Measurements from ENCODE around the gene HRH4.

The HRH4 gene

DNA sequence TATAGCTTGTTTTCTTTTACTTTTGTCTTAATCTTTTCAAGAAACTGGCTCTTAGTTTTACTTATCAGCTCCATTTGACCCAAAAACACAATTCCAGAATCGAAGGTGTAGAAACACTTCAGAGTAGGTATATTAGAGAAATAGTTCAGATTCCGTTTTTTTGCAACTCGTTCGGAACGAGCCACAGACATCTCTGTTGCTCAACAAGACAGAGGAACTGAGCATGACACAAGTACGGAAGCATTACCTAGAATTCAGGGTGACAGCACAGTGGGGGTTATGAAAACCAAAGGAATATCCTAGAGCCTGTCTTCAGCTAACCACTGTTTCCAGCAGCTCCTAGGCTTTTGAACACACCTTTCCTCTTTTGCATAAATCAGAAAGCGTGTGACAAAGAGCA is 5.0 kb downstream of the HRH4 start:
- DNase-seq (ENCODE audit: low read depth in 2 of 2): no peak

DNA sequence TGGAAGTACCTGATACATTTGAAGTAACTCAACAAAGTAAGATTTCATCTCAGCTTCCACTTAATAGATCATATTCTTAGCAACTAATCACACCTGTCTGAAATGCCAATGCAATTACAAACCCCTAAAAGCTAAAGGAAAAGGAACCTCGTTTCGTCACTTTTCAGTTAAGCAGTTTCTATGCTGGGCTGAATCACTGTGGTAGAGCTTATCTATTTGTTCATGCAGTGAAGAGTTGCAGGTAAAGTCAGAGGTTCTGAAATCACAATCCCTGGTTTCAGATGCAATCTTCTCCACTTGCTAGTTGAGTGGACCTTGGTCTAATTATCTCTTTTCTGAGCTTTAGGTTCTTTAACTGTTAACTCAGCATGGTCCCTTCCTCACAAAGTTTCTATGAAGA is 6.3 kb downstream of the HRH4 start:
- DNase-seq (ENCODE audit: low read depth in 2 of 2): no peak

DNA sequence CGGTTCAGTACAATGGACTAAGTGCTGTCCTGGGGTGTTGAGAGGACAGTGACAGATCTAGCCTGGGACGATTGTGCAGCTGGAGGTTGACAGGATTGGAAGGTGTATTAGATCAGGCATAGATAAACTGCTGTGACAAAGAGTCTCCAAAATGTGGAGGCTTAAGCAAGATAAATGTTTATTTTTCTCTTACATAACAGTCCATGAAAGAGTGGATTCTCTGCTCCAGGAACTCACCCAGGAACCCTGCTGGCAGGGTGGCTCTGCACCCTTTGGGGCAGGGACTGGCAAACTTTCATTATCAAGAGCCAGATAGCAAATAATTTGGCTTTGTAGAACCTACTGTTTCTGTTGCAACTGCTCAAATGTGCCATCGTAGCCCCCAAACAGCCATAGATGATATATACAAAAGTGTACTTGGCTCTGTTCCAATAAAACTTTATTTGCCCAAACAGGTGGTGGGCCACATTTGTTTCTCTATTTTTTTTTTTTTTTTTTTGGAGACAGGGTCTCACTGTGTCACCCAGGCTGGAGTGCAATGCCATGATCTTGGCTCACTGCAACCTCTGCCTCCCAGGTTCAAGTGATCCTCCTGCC is 9.7 kb downstream of the HRH4 start:
- DNase-seq (ENCODE audit: low read depth in 2 of 2): no peak

DNA sequence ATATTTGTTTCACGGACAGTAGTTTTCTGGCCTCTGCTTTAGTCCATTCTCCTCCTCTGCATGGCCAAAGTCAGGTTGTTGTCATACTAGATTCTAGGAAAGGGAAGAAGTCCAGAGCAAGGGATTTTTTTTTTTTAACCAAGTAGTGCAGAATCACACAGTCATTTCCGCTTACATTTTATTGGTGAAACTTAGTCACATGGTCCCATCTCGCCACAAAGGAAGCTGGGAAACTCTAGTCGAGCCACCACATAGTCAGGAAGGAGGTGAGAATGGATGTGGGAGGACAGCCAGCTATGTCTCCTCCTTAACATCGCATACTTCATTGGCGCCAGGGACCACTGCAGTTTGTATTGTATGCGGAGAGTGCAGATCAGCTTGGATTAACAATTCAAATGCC is 10.4 kb downstream of the HRH4 start:
- no peak for DNase-seq (ENCODE audit: low read depth in 2 of 2)

DNA sequence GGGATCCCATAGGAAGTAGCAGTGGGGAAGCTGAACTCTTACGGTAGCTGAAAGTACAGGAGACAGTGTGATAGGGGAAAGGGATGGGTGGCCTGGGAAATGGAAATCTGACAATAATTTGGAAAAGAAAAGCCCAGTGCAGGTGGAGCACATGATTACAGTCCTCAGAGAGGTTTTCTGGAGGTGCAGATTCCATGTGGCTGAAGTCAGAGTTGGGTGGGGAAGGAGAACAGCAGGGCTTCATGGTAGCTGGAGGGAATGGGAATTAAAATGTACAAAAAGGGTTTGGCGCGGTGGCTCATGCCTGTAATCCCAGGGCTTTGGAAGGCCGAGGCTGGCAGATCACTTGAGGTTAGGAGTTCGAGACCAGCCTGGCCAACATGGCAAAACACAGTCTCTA is 12.2 kb downstream of the HRH4 start:
- DNase-seq (ENCODE audit: low read depth in 2 of 2): no peak

DNA sequence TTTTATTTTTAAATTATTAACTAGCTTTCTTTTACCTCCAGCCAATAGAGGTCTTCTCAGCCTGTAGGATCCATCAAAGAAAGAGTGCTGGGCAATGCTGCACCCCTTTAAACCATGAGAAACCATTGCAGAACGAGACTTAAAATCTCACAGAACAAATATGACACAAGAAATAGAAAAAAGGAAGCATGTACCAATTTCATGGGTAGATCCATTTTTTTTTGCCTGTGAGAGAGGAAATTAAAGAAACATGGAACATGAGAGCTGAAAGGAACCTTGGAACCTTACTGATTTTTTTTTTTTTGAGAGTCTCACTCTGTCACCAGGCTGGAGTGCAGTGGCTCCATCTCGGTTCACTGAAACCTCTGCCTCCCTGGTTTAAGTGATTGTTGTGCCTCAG is 14.0 kb downstream of the HRH4 start:
- no peak for DNase-seq (ENCODE audit: low read depth in 2 of 2)

DNA sequence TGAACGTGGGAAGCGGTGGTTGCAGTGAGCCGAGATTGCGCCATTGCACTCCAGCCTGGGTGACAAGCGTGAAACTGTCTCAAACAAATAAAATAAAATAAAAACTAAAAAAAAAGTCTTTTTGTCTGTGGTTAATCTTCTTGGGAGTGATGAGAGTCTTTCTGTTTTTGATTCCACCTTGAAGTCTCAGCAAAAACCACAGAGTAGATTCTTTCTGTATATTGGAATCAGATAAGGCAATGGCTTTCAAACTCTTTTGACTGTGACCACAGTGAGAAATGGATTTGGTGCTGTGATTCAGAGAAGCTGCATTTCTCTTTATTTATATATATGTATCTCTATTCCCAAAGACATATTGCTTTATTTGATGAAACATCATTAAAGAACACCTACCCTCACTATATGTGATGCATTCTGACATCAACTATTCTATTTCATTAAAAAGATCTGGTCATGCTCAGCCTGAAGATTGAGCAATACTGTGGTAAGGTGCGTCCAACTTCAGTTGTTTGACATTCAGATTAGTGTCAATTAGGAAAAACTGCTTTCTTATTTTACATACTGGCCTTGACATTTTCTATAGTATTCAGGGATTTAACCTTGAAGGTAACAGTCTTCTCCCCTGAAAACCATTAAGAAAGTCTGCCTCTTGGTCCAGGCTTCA is 15.6 kb downstream of the HRH4 start:
- DNase-seq (ENCODE audit: low read depth in 2 of 2): no peak

DNA sequence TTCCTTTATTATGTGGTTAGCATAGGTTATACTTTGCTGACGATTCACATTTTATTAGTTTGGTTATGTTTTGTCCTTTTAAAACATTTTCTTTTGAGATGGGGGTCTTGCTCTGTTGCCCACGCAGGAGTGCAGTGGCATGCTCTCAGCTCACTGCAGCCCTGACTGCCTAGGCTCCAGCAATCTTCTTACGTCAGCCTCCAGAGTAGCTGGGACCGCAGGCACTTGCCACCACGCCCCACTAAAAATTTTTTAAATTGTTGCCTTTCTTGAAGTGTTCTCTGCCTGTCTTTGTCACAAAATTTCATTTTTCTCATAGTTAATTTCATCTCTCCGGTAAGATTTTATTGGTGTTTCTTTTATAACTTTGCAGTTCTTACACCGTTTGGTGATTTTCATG is 18.9 kb downstream of the HRH4 start:
- no peak for DNase-seq (ENCODE audit: low read depth in 2 of 2)

DNA sequence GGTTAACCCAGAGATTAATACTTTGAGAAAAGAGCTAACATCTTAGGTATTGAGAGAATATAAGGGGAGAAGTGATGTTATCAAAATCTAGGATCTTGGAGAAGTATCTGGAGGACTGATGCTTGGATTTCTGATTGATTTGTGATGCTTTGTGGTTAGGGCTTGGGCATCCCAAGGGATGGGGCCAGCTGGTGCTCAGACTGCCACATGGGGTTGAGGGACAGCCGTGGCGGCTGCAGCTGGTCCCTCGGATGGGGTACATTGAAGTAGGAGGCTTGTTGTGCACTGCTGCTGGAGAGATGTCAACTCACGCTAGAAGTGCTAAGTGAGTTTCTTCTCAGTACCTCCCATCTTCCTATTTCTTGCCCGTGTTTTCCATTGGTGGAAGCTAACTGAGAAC is 22.4 kb downstream of the HRH4 start:
- DNase-seq (ENCODE audit: low read depth in 2 of 2): no peak

DNA sequence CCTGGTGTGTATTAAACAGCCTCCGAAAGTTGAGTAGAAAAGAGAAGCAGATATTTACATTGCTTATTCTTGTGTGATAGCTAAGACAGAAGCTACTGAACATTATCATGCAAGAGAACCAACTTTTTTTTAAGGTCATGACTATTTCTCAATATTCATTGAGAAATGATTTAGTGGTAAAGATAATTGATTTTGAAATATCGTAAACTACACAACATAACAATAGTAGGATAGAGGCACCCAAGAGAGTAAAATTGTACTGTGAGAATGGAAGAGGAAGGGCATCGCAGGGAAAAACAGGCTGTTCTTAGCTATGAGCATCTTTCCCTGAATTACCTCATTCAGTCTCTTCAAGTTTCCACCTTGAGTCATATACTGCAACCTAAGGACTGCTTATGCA is 25.2 kb downstream of the HRH4 start:
- DNase-seq (ENCODE audit: low read depth in 2 of 2): no peak

DNA sequence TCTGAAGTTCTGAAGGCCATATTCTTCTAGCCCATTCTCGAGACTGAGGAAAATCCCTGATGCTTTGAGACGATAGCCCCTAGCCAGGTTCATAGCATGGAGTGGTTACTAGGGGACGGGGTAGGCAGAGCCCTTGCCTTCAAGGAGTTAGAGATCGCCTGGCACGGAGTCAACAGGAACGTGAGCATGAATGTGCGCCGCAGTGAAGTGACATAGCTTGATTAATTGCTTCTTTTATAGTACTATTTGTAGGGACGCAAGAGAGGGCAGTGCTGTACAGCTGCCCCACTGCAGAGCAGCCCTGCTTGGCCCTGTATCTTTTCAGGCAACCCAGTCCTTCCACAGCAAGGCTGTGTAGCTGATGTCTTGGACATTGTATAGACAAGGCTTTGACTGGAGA is 26.2 kb downstream of the HRH4 start:
- no peak for DNase-seq (ENCODE audit: low read depth in 2 of 2)

DNA sequence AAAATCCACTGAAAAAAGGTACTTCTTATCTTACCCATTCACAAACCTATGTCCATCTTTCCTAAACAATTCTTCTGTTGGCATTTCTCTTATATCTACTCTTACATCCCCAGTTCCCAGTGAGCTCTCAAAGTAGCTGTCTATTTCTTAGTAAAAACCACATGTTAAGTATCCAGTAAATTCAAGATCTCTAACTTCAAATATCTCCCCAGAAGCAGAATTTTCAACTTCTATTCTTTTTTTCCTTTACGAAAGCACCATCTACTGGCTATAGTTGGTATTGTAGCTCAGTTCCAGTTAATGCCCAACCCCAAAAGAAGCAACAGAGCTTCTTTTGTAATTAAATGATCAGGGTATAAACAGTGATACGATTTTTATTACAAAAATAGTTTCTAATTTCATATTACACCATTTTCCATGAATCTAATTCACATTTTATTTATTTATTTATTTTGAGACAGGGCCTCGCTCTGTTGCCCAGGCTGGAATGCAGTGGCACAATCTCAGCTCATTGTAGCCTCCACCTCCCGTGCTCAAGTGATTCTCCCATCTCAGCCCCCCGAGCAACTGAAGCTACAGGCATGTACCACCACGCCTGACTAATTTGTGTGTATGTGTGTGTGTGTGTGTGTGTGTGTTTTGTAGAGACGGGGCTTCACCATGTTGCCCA is 28.5 kb downstream of the HRH4 start:
- DNase-seq (ENCODE audit: low read depth in 2 of 2): no peak

DNA sequence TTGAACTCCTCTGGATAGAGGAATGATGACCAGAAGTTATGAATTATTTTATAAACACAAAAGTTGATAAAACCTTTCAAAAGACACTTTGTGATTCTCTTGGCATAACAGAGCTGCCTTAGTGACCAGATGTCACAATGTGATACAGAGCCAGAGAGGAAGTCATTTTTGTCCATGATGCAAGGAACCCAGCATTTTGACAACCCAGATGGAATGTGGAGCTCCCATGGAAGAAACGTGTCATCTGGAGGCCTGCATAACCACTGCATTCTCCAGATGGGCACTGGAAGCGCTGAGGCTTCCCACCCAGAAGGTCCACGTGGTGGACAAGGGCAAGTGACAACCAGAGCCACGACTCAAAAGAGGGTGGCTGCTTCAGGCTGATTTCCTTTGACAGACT is 30.1 kb downstream of the HRH4 start:
- DNase-seq (ENCODE audit: low read depth in 2 of 2): no peak

DNA sequence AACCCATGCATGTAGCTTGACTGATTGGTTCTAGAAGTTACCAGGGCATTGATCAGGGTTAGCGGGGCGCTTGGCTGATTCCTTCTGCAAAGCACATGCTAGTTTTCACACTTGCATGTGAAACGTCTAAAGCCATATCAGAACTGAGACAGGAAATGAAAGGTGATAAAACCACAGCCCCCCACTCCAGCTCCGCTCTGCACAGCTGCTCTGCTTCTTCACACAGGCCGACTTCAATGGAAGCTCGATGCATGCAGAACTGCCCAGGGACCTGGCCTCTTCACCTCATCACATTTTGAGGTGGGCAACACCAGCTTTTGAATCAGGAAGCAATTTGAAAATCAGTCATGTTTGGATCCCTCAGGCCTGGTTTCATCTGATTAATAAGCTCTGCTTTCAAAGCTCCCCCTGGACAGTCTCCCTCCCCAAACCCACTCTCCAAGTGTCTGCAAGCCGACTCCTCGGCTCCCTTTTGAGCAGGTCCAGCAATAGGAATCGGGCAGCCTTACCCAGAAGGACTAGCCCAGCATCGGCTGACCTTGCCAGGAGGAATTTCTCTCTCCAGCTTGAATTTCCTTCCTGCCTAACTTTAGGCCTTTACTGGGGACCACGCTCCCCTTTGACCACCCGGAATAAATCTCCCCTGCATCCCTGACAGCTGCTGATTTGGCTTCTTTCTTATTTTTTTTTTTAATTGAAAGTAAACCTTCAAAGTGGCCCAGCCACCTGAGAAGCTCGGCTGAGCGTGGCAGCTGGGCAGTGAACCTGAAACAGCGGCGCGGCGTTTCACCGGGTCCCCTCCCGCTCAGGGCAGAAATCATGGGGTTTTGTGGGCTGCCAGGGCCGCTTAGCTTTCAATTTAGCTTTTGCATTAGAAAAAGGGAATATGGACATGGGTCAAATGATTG is 31.7 kb downstream of the HRH4 start:
- DNase-seq (ENCODE audit: low read depth in 2 of 2): no peak

DNA sequence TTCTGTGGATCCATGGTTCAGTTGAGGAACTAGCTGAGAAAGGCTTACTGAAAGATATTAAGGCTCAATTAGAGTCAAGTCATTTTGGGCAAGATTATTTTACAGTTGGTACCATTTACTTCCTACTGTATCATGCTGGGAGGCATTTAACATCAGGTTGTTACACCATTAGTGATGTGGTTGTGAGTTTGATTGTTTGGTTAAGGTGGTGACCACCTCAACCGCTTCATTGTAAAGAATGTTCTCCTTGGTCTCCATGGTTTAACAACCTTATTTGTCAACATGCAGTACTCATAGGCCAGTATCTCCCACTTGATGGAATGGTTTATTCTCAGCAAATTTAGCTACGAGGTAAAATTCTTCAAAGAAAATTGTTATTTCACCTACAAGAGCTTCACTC is 34.1 kb downstream of the HRH4 start:
- no peak for DNase-seq (ENCODE audit: low read depth in 2 of 2)

DNA sequence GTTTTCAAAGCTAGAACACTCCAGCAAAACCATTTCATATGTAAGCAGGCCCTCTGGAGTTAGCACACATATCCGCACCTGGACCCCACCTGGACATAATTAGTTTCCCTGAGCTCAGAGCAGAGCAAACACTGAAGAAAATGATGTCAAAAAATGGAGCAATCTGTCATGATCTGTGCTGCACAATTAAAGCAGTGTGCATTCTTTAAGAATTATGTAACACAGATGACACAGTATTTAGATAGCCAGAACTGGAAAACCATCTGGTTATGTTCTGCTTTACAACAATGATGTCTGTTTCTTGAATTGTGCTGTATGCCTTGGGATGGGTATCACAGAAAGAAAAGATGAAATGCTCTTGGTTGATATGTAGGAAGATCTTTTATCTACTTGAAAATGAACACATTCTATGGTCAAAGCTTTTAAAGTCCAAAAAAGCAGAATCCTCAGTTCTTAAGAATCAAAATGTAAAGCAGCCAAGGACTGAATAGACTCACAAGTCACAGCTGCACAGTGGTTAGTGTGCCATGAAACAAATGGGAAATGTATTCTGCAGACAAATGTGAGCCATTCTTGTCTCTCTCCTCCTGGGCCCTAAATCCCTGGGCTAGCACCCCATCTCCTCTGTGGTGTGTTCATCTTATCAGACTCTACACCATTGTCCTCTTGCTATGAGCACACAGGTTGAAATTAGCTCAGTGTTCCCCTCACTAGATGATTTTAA is 36.8 kb downstream of the HRH4 start:
- DNase-seq (ENCODE audit: low read depth in 2 of 2): no peak

DNA sequence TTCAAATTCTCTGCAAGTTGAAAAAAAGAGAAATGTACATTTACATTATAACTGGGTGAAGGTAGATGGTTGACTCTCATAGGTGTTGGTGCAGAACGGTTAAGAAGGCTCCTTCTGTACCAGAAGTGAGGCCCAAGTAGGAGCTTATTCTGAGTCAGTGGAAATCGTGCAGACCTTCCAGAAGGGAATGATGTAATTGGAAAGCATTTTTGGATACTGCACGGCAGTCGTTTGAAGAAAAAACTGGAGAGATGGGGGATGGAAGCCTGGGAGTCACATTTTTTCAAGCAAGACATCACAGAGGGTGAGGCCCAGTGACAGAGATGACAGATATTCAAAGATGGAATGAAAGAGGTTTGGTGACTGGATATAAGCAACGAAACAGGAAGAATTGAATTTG is 39.4 kb downstream of the HRH4 start:
- DNase-seq (ENCODE audit: low read depth in 2 of 2): no peak

DNA sequence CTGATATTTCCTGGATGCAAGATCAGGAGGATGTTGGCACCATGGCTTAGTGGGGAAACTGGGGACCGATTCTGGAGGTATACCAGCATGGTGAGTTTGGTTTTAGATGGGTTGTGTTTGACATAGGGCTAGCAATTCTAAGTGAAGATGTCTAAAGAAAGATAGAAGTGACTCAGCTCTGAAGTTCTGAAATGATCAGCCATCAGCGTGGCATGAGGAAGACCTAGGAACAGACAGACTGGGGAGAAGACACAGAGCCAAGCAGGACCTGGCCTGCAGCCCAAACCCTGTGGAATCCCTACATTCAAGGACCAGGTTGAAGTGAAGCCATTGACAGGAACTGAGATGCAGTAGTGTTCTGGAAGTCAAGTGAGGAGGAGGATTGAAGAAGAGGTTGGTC is 39.8 kb downstream of the HRH4 start:
- no peak for DNase-seq (ENCODE audit: low read depth in 2 of 2)

DNA sequence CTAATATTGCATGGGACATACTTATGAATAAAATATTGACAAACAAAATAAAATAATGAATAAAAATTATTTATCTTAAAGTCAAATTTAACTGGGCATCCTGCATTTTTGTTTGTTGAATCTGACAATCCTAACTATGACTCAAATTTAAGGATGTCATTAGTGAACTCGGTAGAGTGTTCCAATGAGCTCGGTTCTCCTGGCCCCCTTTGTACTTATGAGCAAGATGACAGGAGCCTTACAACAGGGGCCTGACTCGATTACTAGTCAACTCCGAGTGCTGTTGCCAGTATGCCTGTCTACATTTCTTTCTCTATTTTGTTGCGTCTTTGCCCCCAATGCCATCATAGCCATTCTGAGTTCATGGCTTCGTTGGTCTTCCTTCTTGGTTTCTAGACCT is 40.3 kb downstream of the HRH4 start:
- DNase-seq (ENCODE audit: low read depth in 2 of 2): no peak

DNA sequence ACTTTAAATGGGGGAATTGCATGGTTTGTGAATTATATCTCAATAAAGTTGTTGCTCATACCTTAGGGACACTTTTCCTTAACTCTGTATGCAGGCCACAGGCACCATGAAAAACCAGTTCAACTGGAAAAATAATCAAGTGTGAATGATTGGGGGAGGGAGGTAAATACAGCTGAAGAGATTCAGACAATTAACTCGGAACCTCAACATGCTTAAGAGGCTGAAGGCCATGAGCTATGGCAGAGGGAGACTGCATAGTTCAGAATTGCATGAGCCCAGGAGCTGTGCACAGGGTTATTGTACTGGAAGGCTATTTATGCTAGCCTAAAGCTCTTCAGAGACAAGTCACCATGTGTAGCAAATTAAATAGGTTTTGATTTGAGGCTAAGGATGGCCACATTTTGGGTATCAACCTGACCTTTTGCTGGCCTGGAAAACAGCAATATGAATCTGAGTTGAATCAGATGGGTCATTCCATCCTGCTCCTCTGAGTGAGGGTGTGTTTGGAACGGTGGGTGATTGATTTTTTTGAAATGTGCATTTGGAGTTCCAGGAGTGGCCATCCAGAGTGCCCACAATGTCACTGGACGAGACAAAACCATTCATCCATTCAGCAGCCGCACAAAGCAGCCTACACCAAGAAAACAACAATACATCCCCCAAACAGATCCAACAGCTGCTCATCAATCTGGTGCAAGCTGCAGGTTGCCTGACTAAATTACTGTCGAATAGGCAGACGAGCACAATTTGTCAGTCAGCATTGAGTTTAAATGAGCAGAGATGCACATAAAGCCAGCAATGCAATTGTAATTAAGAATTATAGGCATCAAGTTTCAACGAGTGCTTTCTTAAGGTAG is 42.5 kb downstream of the HRH4 start:
- no peak for DNase-seq (ENCODE audit: low read depth in 2 of 2)

DNA sequence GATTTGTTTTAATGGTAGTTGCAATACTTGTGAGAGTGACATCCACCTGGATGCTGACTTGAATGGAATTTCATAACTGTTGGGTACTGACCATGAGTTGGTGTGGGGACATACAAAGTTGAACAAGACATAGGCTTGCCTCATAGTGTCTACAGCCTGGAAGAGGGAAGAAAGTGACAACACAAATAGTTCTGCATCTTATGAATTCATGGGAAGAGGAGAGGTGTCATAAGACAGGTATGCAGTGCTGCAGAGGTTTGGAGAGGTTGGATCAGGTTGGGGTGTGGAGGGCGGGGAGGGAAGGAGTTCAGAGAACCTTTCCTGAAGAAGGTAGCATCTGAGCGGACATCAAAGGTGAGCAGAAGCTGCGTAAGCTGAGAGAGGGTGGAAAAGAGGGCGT is 44.0 kb downstream of the HRH4 start:
- no peak for DNase-seq (ENCODE audit: low read depth in 2 of 2)
